ENCODE measurements around the gene VPS35. TPM values are rescaled to one million over a fixed set of nuclear protein-coding genes. Genes with fewer than 3 reads are reported as not detected.

VPS35 gene
- total and polyA plus RNA-seq, 10 of the 15 experiments (the other 5 are each of a cell fraction or from before 2014, with no cell fraction given) = 28.5 to 125 (median 60.6) TPM

- 88% methylated on average over 7 of the region's 7 CpGs for WGBS (ENCODE audit: insufficient coverage, insufficient replicate concordance, low lambda C conversion rate, missing lambda C conversion rate)
- no TSS peak for BruUV-seq (replicated peaks)
- Histone ChIP-seq H3K36me3 (ENCODE audit: control insufficient read depth in 2 of 2, insufficient read depth in 2 of 2, low read length in 1 of 2) (0 out of 4 replicates have a peak, but pooled peaks cover 0 to 3% of the 10 kb centered on the region in 2 experiments), H3K4me3 (no peak overlapping the region), H4K20me1 (ENCODE audit: control insufficient read depth, insufficient read depth) (no peaks in the 10 kb centered on the region), H3K27ac (ENCODE audit: control insufficient read depth, insufficient read depth) (no peak overlapping the region), H3K4me1 (ENCODE audit: control insufficient read depth, insufficient read depth, low read length) (peaks cover 11% of the 10 kb centered on the region), H3K9me3 (replicated peaks; ENCODE audit: control insufficient read depth, insufficient read depth, low read length) (no peaks in the 10 kb centered on the region), H3K79me2 (ENCODE audit: control insufficient read depth, insufficient read depth, low read length) (peaks cover 33% of the 10 kb centered on the region), H2AFZ (ENCODE audit: control insufficient read depth, low read depth, low read length) (peak overlapping the region; percentile 46), H3K4me2 (ENCODE audit: control insufficient read depth, insufficient read depth) (peak overlapping the region; percentile 74), H3K27me3 (replicated peaks in 1 of 2; ENCODE audit: control insufficient read depth in 2 of 2, insufficient read depth in 2 of 2, low read length in 1 of 2) (no peaks in the 10 kb centered on the region), H3K9ac (ENCODE audit: control insufficient read depth, insufficient read depth, low read length) (no peak overlapping the region)
- no peak for TF ChIP-seq BMI1 (IDR thresholded peaks at IDR 0.05; ENCODE audit: borderline replicate concordance)
- no peak for TF ChIP-seq PBX3 (IDR thresholded peaks at IDR 0.05; ENCODE audit: insufficient replicate concordance, low read depth, low read length)
- TF ChIP-seq POLR2A (IDR thresholded peaks at IDR 0.05; ENCODE audit: low read depth, low read length) = no peak
- no peak for DNase-seq (ENCODE audit: low read depth, low spot score)
- ChIA-PET SMC1A (ENCODE audit: uncharacterized antibody, unreplicated experiment) (interaction anchor here (0.6 kb wide), 1 partner anchor 48 kb away, joined by 3 read pairs; no protein-coding TSS in a partner anchor), RAD21 (ENCODE audit: unreplicated experiment) (no interaction called here), POLR2A (interaction anchor here (1.3 kb wide), 1 partner anchor 15 kb away, joined by 4 read pairs; no protein-coding TSS in a partner anchor), CTCF (interaction anchor here (0.5 to 2.3 kb wide), 4 partner anchors 9 to 68 kb away, joined by 4 to 6 read pairs (median 6); no protein-coding TSS in a partner anchor)
- intact Hi-C loops (cut with micrococcal nuclease; ENCODE audit: unreplicated experiment) (no loop called here), in situ Hi-C loops (cut with MboI) (no loop called here)
- no peak for ATAC-seq
- FAIRE-seq = no peak
Measured at GRCh38 chr16:46621934-46622676, 66.9 kb downstream of the VPS35 start.

All from GM12878 (cell line).